D721Med (cell line): ENCODE data around the gene TUBA4B.
A peak's percentile ranks its signal among the peaks of the same experiment; 100 is the strongest.

ENCODE experiments used
- DNase-seq: peaks from one replicate; pipeline ENCODE4 v3.0.0; 2011; ENCODE audit warnings: low spot score; ENCODE audit not compliant: insufficient read length
- FAIRE-seq: peaks from 2 replicates; lab custom pipeline; 2011; peaks lifted over from hg19 to GRCh38; lab: Jason Lieb, UNC
- CTCF ChIP-seq: IDR thresholded peaks from 2 replicates; pipeline ENCODE4 v1.5.1; 2012; ENCODE audit warnings: mild to moderate bottlenecking, control low read depth; ENCODE audit not compliant: insufficient read depth; ENCODE audit errors: missing control alignments

The TUBA4B gene

GRCh38 chr2:219214141-219214540 is 38.9 kb upstream of the TUBA4B start:
- FAIRE-seq = no peak
- TF ChIP-seq CTCF = no peak

GRCh38 chr2:219214786-219215185 is 38.3 kb upstream of the TUBA4B start:
- no peak for TF ChIP-seq CTCF
- no peak for FAIRE-seq
- no peak for DNase-seq

More at GRCh38 chr2:219214141-219214540, 38.9 kb upstream of the TUBA4B start:
- no peak for DNase-seq

- no peak for DNase-seq
- TF ChIP-seq CTCF = no peak
- FAIRE-seq = no peak
These were observed 37.0 kb upstream of the TUBA4B start for GRCh38 chr2:219215871-219216534.

- TF ChIP-seq CTCF = no peak
- DNase-seq (no peak), FAIRE-seq (no peak)
These were observed 36.5 kb upstream of the TUBA4B start for GRCh38 chr2:219216535-219216915.

- no peak for TF ChIP-seq CTCF
- FAIRE-seq (no peak), DNase-seq (no peak)
These were observed 34.8 kb upstream of the TUBA4B start for GRCh38 chr2:219218217-219218731.

GRCh38 chr2:219218732-219219701 is 34.0 kb upstream of the TUBA4B start, which contains the start of gene ABCB6:
TSS of gene ABCB6 (minus strand) at chr2:219218958. CDS start at chr2:219218673, 285 bp downstream.
- TF ChIP-seq CTCF = no peak
- peak; percentile 98 for DNase-seq
- no peak for FAIRE-seq
